HEK293T (cell line): Measurements from ENCODE around the gene TMEM87A.

ENCODE experiments used
- CTCF ChIA-PET: fragments of 350-600 bp; formaldehyde crosslinking; extraction: SDS; loops from one replicate; lab custom pipeline; 2021; ENCODE audit warnings: antibody characterized with exemption, inconsistent platforms; lab: Yijun Ruan, JAX
- POLR2A ChIA-PET: fragments of 350-600 bp; formaldehyde crosslinking; extraction: SDS; loops from one replicate; lab custom pipeline; 2020; ENCODE audit warnings: antibody characterized with exemption, inconsistent platforms; lab: Yijun Ruan, JAX
- DNase-seq: peaks from one replicate; pipeline ENCODE4 v3.0.0; 2012; ENCODE audit warnings: mixed read lengths; ENCODE audit errors: extremely low spot score
- ARNT ChIP-seq: fragments of 450-650 bp; IDR thresholded peaks from 2 replicates; pipeline ENCODE4 v1.6.1; 2017; ENCODE audit warnings: mild to moderate bottlenecking
- BHLHE40 ChIP-seq: fragments of 450-650 bp; IDR thresholded peaks from 2 replicates; pipeline ENCODE4 v1.6.1; 2016; ENCODE audit warnings: mild to moderate bottlenecking, moderate library complexity, borderline replicate concordance
- CTBP1 ChIP-seq: fragments of 450-650 bp; IDR thresholded peaks from 2 replicates; pipeline ENCODE4 v1.6.1; 2016; ENCODE audit warnings: borderline replicate concordance
- ELF4 ChIP-seq: fragments of 450-650 bp; IDR thresholded peaks from 2 replicates; pipeline ENCODE4 v1.6.1; 2017; ENCODE audit warnings: antibody characterized with exemption
- FOXA1 ChIP-seq: fragments of 450-650 bp; IDR thresholded peaks from 2 replicates; pipeline ENCODE4 v1.6.1; 2016; ENCODE audit warnings: mild to moderate bottlenecking
- FOXK2 ChIP-seq: fragments of 450-650 bp; IDR thresholded peaks from 2 replicates; pipeline ENCODE4 v1.6.1; 2016; ENCODE audit warnings: mild to moderate bottlenecking
- FOXM1 ChIP-seq: fragments of 450-650 bp; IDR thresholded peaks from 2 replicates; pipeline ENCODE4 v1.6.1; 2017; ENCODE audit warnings: mild to moderate bottlenecking, borderline replicate concordance
- HDGF ChIP-seq: fragments of 450-650 bp; IDR thresholded peaks from 2 replicates; pipeline ENCODE4 v1.6.1; 2017; ENCODE audit warnings: antibody characterized with exemption, borderline replicate concordance
- L3MBTL2 ChIP-seq: fragments of 450-650 bp; conservative IDR thresholded peaks from 2 replicates; pipeline ENCODE4 v1.6.1; 2016; ENCODE audit warnings: mild to moderate bottlenecking
- LEF1 ChIP-seq: fragments of 450-650 bp; IDR thresholded peaks from 2 replicates; pipeline ENCODE4 v1.6.1; 2017; ENCODE audit warnings: mild to moderate bottlenecking, borderline replicate concordance
- NFRKB ChIP-seq: fragments of 450-650 bp; IDR thresholded peaks from 2 replicates; pipeline ENCODE4 v1.6.1; 2016; ENCODE audit warnings: mild to moderate bottlenecking, moderate library complexity
- PKNOX1 ChIP-seq: fragments of 450-650 bp; IDR thresholded peaks from 2 replicates; pipeline ENCODE4 v1.6.1; 2016
- SP1 ChIP-seq: fragments of 450-650 bp; IDR thresholded peaks from 2 replicates; pipeline ENCODE4 v1.6.1; 2017
- SUZ12 ChIP-seq: fragments of 450-650 bp; IDR thresholded peaks from 2 replicates; pipeline ENCODE4 v1.6.1; 2016; ENCODE audit warnings: mild to moderate bottlenecking
- TARDBP ChIP-seq: fragments of 450-650 bp; IDR thresholded peaks from 2 replicates; pipeline ENCODE4 v1.6.1; 2016
- ZNF384 ChIP-seq: fragments of 450-650 bp; IDR thresholded peaks from 2 replicates; pipeline ENCODE4 v1.6.1; 2016

TMEM87A gene

GRCh38 chr15:42226648-42227047 lies 46.6 kb downstream of the TMEM87A start:
- DNase-seq = no peak
- CTCF ChIA-PET = no interaction called here
- POLR2A ChIA-PET = no interaction called here
- TF ChIP-seq ELF4 (no peak), HDGF (no peak), FOXK2 (no peak)

- POLR2A ChIA-PET = no interaction called here
- CTCF ChIA-PET = interaction anchor here (0.5 kb wide), 1 partner anchor 9 kb away, joined by 3 read pairs; no protein-coding TSS in a partner anchor
- TF ChIP-seq SP1 (no peak), L3MBTL2 (no peak), TARDBP (no peak), BHLHE40 (no peak), NFRKB (no peak), PKNOX1 (no peak), ELF4 (no peak), FOXM1 (no peak), FOXK2 (no peak), ARNT (no peak), ZNF384 (no peak), HDGF (no peak), LEF1 (no peak), CTBP1 (no peak), FOXA1 (no peak), SUZ12 (no peak)
- no peak for DNase-seq
Observed at GRCh38 chr15:42220216-42220615, 53.0 kb downstream of the TMEM87A start.

GRCh38 chr15:42218953-42219592 lies 54.2 kb downstream of the TMEM87A start:
- CTCF ChIA-PET = no interaction called here
- POLR2A ChIA-PET = no interaction called here
- no peak for DNase-seq
- TF ChIP-seq HDGF = no peak
- no peak for TF ChIP-seq LEF1
- no peak for TF ChIP-seq PKNOX1
- no peak for TF ChIP-seq SP1
- no peak for TF ChIP-seq ARNT
- TF ChIP-seq L3MBTL2 = no peak
- TF ChIP-seq CTBP1 = no peak
- no peak for TF ChIP-seq FOXK2
- no peak for TF ChIP-seq ZNF384
- TF ChIP-seq TARDBP = no peak
- TF ChIP-seq NFRKB = no peak
- no peak for TF ChIP-seq FOXM1
- no peak for TF ChIP-seq SUZ12
- no peak for TF ChIP-seq BHLHE40
- no peak for TF ChIP-seq FOXA1
- TF ChIP-seq ELF4 = no peak

GRCh38 chr15:42217568-42217967 lies 55.7 kb downstream of the TMEM87A start:
- DNase-seq = no peak
- TF ChIP-seq FOXM1 (no peak), PKNOX1 (no peak), SUZ12 (no peak), ZNF384 (no peak), HDGF (no peak)
- ChIA-PET POLR2A (no interaction called here), CTCF (no interaction called here)

- CTCF ChIA-PET = no interaction called here
- TF ChIP-seq HDGF (no peak), FOXK2 (no peak), SP1 (no peak), PKNOX1 (no peak)
- POLR2A ChIA-PET = no interaction called here
- no peak for DNase-seq
Observed at GRCh38 chr15:42215913-42216829, 57.1 kb downstream of the TMEM87A start.

GRCh38 chr15:42214600-42214999 lies 58.6 kb downstream of the TMEM87A start:
- ChIA-PET POLR2A (no interaction called here), CTCF (no interaction called here)
- TF ChIP-seq LEF1 = no peak
- TF ChIP-seq FOXA1 = no peak
- TF ChIP-seq ZNF384 = no peak
- no peak for TF ChIP-seq CTBP1
- no peak for TF ChIP-seq TARDBP
- TF ChIP-seq FOXK2 = no peak
- no peak for DNase-seq
